Measurements from ENCODE around the gene ABLIM2. TPM values are rescaled to one million over a fixed set of nuclear protein-coding genes. Genes with fewer than 3 reads are reported as not detected.

The ABLIM2 gene
- total and polyA plus RNA-seq, 4 donors: 12.2 to 60.4 (median 43.1) TPM

DNA sequence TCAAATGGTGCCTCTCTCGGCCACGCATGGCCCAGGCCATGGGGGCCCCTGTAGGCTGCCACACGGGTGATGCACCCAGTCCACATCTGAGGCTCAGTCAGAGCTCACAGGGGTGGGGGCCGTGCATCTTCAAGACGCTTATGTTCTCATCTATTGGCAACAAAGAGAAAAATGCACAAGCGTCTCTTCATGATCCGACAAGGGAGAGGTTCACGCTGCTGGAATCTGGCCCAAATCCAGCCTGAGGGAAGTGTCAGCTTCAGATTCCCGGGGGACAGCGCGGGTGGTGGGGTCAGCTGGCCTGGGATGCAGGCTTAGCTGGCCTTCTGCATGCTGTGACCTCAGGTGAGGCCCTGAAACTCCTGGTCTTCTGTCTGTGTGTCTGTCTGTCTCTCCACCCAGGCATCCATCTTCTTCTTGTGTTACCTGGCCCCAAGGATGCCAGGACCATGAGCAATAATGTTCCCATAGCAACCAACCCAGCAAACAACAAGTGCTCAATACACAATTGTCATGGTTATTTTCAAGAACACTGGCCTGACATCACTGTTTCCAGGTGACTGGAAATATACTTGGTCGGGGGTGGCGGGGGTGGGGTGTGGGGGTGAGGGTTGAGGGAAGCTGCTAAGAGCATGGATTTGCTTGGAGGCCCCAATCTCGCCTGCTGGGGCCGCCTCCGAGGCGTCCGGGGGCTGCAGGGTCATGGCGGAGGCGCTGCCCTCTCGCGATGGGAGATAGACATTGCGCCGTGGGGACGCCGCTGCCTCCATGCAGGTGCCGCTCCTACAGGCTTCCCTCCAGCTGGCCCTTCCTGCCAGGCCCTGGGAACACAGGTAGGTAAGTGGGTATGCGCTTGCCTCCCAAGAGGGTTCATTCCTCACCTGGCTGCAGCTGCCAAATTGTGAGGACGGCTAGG is 48.3 kb downstream of the ABLIM2 start:
- no peaks in the 10 kb centered on the region for H3K9me3 ChIP-seq (ENCODE audit: control insufficient read depth, insufficient read depth, low read length)
- 30% methylated on average over 27 of the region's 29 CpGs for WGBS (ENCODE audit: insufficient coverage)
- H3K36me3 ChIP-seq (ENCODE audit: control insufficient read depth, insufficient read depth, low read length): peaks cover 40% of the 10 kb centered on the region
- H3K4me1 ChIP-seq (ENCODE audit: control insufficient read depth, insufficient read depth, low read length): peaks cover 31% of the 10 kb centered on the region
- no peaks in the 10 kb centered on the region for H3K27me3 ChIP-seq (ENCODE audit: control insufficient read depth, insufficient read depth, low read length)
- no peak overlapping the region for H3K27ac ChIP-seq (ENCODE audit: low read depth, low read length)
- DNase-seq (ENCODE audit: low read depth in 4 of 6, low spot score in 6 of 6): peak in 2 of 6 donors; percentile 28 to 55
- no peak overlapping the region for H3K4me3 ChIP-seq (ENCODE audit: low read depth, low read length)

DNA sequence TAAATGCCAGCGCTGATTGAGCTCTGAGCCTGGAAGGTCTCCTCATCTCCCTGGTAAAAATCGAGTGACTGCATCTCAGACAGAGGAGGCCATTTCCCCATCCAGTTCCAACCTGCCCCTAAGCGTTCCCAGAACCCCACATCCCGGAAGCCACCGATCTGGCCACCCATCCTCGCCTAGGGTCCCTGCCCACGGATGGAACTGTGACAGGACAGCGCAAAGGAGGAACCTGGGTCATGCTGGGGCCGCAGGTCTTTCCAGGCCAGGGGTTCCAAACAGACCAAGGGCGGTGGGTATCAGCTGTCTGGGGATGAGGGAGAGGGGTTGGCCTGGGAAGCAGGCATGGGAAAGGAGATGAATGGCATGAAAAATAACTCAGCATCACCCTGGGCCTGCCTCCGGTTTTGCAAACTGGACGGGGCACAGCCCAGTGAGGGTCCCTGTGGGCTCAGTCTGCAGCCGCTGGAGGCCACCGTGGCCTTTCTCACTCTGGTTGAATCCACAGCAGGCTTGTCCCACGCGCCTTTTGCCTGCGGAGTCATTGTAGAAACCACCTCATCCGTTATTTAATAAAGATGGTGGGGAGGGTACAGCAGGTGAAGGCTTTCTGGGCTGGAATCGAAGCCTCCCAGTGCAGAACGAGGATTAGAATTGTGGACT is 49.1 kb downstream of the ABLIM2 start:
- no peaks in the 10 kb centered on the region for H3K27me3 ChIP-seq (ENCODE audit: control insufficient read depth, insufficient read depth, low read length)
- no peak overlapping the region for H3K4me3 ChIP-seq (ENCODE audit: low read depth, low read length)
- no peak overlapping the region for H3K27ac ChIP-seq (ENCODE audit: low read depth, low read length)
- H3K36me3 ChIP-seq (ENCODE audit: control insufficient read depth, insufficient read depth, low read length): peaks cover 42% of the 10 kb centered on the region
- H3K9me3 ChIP-seq (ENCODE audit: control insufficient read depth, insufficient read depth, low read length): no peaks in the 10 kb centered on the region
- WGBS (ENCODE audit: insufficient coverage): 89% methylated on average over 17 of the region's 20 CpGs
- DNase-seq (ENCODE audit: low read depth in 4 of 6, low spot score in 6 of 6): no peak
- H3K4me1 ChIP-seq (ENCODE audit: control insufficient read depth, insufficient read depth, low read length): peaks cover 39% of the 10 kb centered on the region

DNA sequence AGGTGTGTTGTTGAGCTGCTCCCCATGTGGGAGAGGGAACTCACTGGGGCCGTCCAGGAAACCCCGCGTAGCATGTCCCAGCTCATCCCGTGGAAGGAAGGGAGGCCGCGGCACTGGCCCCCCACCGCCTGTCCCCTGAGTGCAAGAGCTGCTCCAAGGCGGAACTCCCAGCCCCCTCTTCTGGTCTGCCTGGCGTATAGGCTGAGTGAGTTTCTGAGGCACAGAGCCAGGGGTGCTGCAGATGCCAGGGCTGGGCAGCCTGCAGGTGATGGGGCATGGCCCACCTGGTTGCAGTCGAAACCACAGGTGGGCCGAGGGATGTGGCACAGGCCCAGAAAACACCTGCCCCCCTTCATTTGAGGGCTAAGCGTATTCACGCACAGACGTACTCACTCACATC is 49.6 kb downstream of the ABLIM2 start:
- 79% methylated on average over 14 of the region's 14 CpGs for WGBS (ENCODE audit: insufficient coverage)
- Histone ChIP-seq H3K27ac (ENCODE audit: low read depth, low read length) (no peak overlapping the region), H3K9me3 (ENCODE audit: control insufficient read depth, insufficient read depth, low read length) (no peaks in the 10 kb centered on the region), H3K4me3 (ENCODE audit: low read depth, low read length) (no peak overlapping the region), H3K27me3 (ENCODE audit: control insufficient read depth, insufficient read depth, low read length) (no peaks in the 10 kb centered on the region), H3K36me3 (ENCODE audit: control insufficient read depth, insufficient read depth, low read length) (peaks cover 46% of the 10 kb centered on the region), H3K4me1 (ENCODE audit: control insufficient read depth, insufficient read depth, low read length) (peaks cover 40% of the 10 kb centered on the region)
- DNase-seq (ENCODE audit: low read depth in 4 of 6, low spot score in 6 of 6): no peak

DNA sequence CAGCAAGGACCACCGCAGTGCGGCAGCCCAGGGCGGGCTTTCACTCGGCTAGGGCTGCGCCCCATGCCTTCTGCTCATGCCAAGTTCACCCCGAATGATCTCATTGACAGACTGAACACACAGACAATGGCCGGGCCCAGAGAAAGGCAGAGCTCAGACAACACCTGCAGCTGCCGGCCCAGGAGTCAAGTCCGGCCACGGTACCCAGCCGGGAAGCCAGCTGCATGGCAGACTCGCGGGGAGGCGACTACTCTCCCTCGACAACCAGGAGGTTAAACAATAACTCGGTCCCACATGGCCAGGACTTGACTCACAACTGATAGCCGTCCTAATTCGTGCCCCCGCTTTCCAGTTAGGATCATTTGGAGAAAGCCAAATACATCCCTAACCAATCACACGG is 50.4 kb downstream of the ABLIM2 start:
- Histone ChIP-seq H3K36me3 (ENCODE audit: control insufficient read depth, insufficient read depth, low read length) (peaks cover 46% of the 10 kb centered on the region), H3K4me1 (ENCODE audit: control insufficient read depth, insufficient read depth, low read length) (peaks cover 45% of the 10 kb centered on the region)
- WGBS (ENCODE audit: insufficient coverage): 70% methylated on average over 20 of the region's 20 CpGs

DNA sequence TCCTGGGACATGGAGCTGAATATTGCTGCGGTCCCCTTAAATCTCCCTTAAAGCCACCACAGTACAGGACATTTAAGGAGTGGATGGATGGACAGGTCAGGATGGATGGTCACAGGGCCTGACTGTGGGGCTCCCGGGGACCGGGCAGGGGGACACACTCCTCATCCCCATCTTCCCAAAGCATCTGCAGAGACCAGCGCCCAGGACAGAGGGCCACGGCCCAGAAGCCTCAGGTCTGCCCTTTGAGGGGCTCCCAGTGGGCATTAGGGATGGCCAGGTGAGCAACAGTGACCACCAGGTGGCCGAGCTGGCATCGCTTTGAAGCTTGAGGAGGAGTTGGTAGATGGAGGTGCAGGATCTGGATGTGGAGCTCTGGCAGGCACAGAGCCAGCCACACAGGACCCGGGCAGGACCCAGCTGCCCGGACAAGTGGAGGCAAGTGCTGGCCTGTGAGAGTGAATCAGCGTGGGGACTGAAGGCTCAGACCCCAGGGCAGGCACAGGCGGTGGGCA is 51.4 kb downstream of the ABLIM2 start:
- Histone ChIP-seq H3K36me3 (ENCODE audit: control insufficient read depth, insufficient read depth, low read length) (peaks cover 46% of the 10 kb centered on the region), H3K4me3 (ENCODE audit: low read depth, low read length) (no peak overlapping the region), H3K9me3 (ENCODE audit: control insufficient read depth, insufficient read depth, low read length) (no peaks in the 10 kb centered on the region), H3K27ac (ENCODE audit: low read depth, low read length) (no peak overlapping the region), H3K4me1 (ENCODE audit: control insufficient read depth, insufficient read depth, low read length) (peaks cover 46% of the 10 kb centered on the region), H3K27me3 (ENCODE audit: control insufficient read depth, insufficient read depth, low read length) (no peaks in the 10 kb centered on the region)
- 95% methylated on average over 8 of the region's 11 CpGs for WGBS (ENCODE audit: insufficient coverage)
- no peak for DNase-seq (ENCODE audit: low read depth in 4 of 6, low spot score in 6 of 6)

More for the DNA sequence above, 50.4 kb downstream of the ABLIM2 start:
- H3K4me3 ChIP-seq (ENCODE audit: low read depth, low read length): no peak overlapping the region
- H3K27ac ChIP-seq (ENCODE audit: low read depth, low read length): no peak overlapping the region
- H3K27me3 ChIP-seq (ENCODE audit: control insufficient read depth, insufficient read depth, low read length): no peaks in the 10 kb centered on the region
- no peak for DNase-seq (ENCODE audit: low read depth in 4 of 6, low spot score in 6 of 6)
- H3K9me3 ChIP-seq (ENCODE audit: control insufficient read depth, insufficient read depth, low read length): no peaks in the 10 kb centered on the region

DNA sequence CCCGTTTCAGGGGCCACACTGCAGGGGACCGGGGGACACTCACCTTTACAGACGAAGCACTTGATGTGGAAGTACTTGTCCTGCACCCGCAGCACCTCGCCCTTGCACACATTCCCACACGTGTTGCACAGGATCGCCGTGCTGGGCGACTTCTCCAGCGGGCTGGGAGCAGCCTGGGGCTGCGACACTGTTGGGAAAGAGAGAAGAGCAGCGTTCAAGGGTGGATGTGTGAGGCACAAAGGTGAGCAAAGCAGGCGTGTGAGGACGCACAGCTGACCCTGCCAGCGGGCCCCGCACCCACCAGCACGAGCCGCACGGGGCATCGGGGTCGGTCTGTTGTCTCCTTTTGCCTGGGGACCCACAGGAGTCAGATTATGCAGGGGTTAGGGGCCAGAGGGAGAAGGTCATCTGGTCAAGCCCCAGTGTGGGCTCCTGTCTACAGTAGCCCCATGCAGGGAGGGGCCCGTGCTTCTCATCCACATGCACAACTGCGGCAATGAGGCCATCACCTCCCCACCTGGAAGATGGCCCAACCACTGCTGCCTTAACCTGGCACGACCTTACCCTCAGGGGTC is 52.1 kb downstream of the ABLIM2 start:
- Histone ChIP-seq H3K9me3 (ENCODE audit: control insufficient read depth, insufficient read depth, low read length) (no peaks in the 10 kb centered on the region), H3K4me1 (ENCODE audit: control insufficient read depth, insufficient read depth, low read length) (peaks cover 46% of the 10 kb centered on the region), H3K36me3 (ENCODE audit: control insufficient read depth, insufficient read depth, low read length) (peaks cover 46% of the 10 kb centered on the region), H3K27ac (ENCODE audit: low read depth, low read length) (no peak overlapping the region), H3K27me3 (ENCODE audit: control insufficient read depth, insufficient read depth, low read length) (no peaks in the 10 kb centered on the region), H3K4me3 (ENCODE audit: low read depth, low read length) (no peak overlapping the region)
- 93% methylated on average over 24 of the region's 24 CpGs for WGBS (ENCODE audit: insufficient coverage)
- DNase-seq (ENCODE audit: low read depth in 4 of 6, low spot score in 6 of 6): no peak

DNA sequence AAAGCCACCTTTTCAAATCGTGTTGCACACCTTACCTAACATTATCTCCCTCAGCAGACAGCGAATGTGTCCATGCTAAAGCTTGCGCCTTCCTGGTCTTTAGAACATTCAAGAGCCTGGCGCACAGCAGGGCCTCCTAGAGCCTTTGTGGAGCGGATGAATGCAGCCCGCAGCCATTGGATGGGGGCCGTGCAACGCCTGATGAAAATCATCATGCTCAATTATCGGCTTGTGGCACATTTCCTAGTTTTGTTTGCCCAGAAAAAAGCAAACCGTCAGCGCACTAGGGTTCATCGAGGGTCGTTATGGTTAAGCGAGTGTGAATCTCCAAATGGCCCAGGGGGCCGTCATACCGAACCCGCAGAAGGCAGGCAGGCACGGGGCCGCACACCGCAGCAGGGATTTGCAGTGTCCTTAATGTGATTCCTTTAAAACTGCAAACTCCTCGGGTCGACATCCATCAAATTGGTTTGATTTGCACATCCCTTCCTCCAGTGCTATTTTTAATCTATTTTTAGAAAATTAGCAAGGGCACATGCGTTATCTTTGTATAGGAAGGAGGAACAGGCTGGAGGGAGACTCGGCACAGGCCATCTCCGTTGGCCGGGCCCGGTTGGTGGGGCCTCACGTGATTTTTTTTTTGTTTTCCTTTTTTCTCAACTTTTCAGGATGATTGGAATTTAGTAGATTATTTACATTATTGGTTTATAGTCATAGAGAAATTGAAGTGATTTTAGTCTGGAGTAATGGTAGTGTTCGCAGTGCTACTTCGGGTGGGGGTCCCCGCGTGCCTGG is 53.1 kb downstream of the ABLIM2 start:
- H3K27me3 ChIP-seq (ENCODE audit: control insufficient read depth, insufficient read depth, low read length): no peaks in the 10 kb centered on the region
- peaks cover 48% of the 10 kb centered on the region for H3K4me1 ChIP-seq (ENCODE audit: control insufficient read depth, insufficient read depth, low read length)
- WGBS (ENCODE audit: insufficient coverage): 47% methylated on average over 28 of the region's 32 CpGs
- no peaks in the 10 kb centered on the region for H3K9me3 ChIP-seq (ENCODE audit: control insufficient read depth, insufficient read depth, low read length)
- no peak overlapping the region for H3K4me3 ChIP-seq (ENCODE audit: low read depth, low read length)
- H3K36me3 ChIP-seq (ENCODE audit: control insufficient read depth, insufficient read depth, low read length): peaks cover 43% of the 10 kb centered on the region
- DNase-seq (ENCODE audit: low read depth in 4 of 6, low spot score in 6 of 6): peak in 2 of 6 donors; percentile 47 to 80
- H3K27ac ChIP-seq (ENCODE audit: low read depth, low read length): no peak overlapping the region

DNA sequence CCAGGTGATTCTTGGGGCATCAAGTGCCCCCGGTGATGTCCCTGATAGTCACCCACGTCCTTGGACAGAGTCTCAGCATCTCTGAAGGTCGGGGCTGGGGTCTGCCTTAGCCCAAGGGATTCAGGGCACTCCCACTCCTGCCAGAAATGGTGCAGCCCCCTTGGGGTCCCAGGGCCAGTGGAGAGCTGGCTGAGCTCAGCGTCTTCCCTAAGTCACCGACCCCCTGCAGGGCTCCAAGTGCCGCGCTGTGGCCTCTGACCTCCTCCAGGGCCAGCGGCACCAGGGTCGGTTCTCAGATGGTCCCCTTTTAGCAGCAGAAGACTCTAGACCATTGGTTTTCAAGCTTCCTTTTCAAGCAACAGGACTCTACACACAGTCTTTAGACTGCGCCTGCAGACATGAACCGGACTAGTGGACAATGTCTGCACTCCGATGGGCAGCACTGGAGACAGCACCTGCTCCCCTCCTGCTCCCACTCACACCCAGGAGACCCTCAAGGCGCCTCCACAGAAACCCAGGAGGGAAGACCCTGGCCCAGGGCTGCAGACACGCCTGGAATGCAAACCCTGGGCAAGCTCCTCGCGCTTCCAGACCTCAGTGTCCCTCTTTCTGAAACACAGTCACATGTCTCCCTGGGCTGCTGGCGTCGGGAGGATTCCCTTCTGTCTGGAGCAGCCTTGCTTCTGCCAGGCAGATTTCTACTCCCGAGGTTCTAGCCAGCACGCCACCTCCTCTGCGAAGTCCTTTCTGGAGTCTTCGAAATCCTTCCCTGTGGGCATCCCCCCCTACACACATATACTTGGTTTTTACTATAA is 53.9 kb downstream of the ABLIM2 start:
- DNase-seq (ENCODE audit: low read depth in 4 of 6, low spot score in 6 of 6): no peak
- H3K4me3 ChIP-seq (ENCODE audit: low read depth, low read length): no peak overlapping the region
- H3K4me1 ChIP-seq (ENCODE audit: control insufficient read depth, insufficient read depth, low read length): peaks cover 41% of the 10 kb centered on the region
- H3K27ac ChIP-seq (ENCODE audit: low read depth, low read length): no peak overlapping the region
- WGBS (ENCODE audit: insufficient coverage): 63% methylated on average over 22 of the region's 22 CpGs
- H3K9me3 ChIP-seq (ENCODE audit: control insufficient read depth, insufficient read depth, low read length): no peaks in the 10 kb centered on the region
- peaks cover 38% of the 10 kb centered on the region for H3K36me3 ChIP-seq (ENCODE audit: control insufficient read depth, insufficient read depth, low read length)
- H3K27me3 ChIP-seq (ENCODE audit: control insufficient read depth, insufficient read depth, low read length): no peaks in the 10 kb centered on the region

Data from spinal cord (tissue), 10 donors.